HG03159 (cell line): Measurements from ENCODE around the gene FAT4.

Experiments
- ATAC-seq: cut with Tn5 transposase; IDR thresholded peaks from one replicate; pipeline ENCODE4 v1.9.1; 2021; ENCODE audit warnings: mild to moderate bottlenecking, moderate library complexity; ENCODE audit not compliant: unreplicated experiment

The FAT4 gene

GRCh38 chr4:125316401-125316790 is 1.6 kb downstream of the FAT4 start:
- ATAC-seq: no peak

DNA sequence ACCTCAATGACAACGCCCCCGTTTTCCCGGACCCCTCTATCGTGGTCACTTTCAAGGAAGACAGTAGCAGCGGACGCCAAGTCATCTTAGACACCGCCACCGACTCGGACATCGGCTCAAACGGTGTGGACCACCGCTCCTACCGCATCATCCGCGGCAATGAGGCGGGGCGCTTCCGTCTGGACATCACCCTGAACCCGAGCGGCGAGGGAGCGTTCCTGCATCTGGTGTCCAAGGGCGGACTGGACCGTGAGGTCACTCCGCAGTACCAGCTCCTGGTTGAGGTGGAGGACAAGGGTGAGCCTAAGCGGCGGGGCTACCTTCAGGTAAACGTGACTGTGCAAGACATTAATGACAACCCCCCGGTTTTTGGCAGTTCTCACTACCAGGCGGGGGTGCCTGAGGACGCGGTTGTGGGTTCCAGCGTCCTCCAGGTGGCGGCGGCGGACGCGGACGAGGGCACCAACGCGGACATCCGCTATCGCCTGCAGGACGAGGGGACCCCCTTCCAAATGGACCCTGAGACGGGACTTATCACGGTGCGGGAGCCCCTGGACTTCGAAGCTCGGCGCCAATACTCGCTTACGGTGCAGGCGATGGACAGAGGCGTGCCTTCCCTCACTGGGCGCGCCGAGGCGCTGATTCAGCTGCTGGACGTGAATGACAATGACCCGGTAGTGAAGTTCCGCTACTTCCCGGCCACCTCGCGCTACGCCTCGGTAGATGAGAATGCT is 2.2 kb downstream of the FAT4 start:
- ATAC-seq: no peak

GRCh38 chr4:125317525-125317877 is 2.7 kb downstream of the FAT4 start:
- no peak for ATAC-seq

DNA sequence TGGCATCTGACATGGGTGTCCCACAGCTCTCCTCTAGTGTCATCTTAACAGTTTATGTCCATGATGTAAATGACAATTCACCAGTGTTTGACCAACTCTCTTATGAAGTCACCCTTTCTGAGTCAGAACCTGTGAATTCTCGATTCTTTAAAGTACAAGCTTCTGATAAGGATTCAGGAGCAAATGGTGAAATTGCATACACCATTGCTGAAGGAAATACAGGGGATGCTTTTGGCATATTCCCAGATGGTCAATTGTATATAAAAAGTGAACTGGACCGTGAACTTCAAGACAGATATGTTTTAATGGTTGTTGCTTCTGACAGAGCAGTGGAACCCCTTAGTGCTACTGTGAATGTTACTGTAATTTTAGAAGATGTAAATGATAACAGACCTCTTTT is 4.6 kb downstream of the FAT4 start:
- ATAC-seq: no peak

GRCh38 chr4:125321709-125322365 is 7.1 kb downstream of the FAT4 start:
- no peak for ATAC-seq

DNA sequence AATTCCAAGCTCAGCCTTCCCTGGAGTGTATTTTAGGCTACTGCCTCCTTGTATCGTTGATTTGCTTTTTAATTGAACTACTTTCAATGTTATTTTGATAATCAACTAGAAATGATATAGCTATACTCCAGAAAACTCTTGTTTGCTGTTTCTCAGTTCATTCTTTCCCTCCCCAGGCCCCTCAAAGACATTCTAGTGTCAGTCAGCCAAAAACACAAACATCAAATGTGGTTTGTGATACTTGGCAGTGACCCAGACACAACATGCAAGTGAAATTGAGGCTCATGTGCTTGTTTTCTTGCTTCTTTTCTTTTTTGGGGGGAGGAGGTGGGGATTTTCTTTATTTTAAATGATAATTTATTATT is 7.6 kb downstream of the FAT4 start:
- ATAC-seq: no peak

GRCh38 chr4:125323654-125324053 is 8.9 kb downstream of the FAT4 start:
- no peak for ATAC-seq

DNA sequence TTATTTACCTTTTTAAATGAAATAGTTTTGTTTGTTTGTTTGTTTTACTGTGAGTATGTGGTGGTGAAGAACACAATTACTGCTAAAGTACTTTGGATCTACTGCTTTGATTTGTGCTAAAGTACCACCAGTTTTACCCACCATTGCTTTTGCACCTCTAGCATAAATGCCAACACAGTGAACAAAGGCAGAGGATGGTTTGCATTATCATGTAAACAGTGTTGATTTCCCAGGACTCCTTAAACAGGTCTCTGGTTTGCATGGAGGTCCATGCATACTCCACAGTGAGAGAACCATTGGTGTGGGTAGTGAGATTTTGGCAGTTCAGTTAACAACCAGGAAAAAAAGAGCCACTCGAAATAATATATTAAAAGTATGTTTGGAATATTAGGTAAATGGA is 11.0 kb downstream of the FAT4 start:
- no peak for ATAC-seq

GRCh38 chr4:125331116-125331515 is 16.4 kb downstream of the FAT4 start:
- ATAC-seq: no peak

GRCh38 chr4:125334926-125335325 is 20.2 kb downstream of the FAT4 start:
- no peak for ATAC-seq

DNA sequence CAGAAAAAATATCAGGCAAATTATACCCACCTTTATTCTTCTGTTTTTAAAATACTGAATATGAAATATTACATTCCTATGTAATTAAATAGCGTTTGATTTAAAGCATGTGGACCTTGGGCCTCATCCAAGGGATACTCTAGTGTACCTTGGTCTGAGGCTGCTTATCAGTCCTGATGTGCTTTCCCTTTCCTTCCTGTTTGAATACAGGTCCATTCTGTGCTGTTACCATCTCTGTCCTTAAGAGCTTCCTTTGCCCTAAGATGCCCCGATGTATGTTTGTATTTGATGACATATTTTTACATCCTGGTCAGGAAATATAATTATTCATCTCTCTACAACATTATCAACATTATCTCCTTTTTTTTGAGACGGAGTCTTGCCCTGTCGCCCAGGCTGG is 24.1 kb downstream of the FAT4 start:
- ATAC-seq: no peak

DNA sequence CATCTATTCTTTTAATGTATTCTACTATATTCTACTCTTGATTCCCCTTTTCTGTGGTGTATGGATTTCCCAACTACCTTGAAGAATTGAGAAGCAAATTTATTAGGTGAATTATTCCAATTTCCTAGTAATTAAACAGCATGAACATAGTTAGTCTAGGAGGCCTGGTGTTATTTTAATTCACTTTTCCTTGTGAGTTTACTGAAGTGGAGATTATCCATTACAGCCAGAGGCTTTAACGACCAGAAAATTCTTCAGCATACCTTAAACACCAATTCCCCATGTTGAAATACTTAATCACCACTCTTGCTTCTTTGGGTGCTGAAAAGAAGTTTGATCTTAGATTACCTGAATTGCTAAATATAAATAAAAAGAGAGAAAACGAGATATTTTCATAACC is 29.4 kb downstream of the FAT4 start:
- ATAC-seq: no peak

- ATAC-seq: no peak
These were observed 31.9 kb downstream of the FAT4 start for GRCh38 chr4:125346616-125347015.

GRCh38 chr4:125350470-125351135 is 35.8 kb downstream of the FAT4 start:
- no peak for ATAC-seq

DNA sequence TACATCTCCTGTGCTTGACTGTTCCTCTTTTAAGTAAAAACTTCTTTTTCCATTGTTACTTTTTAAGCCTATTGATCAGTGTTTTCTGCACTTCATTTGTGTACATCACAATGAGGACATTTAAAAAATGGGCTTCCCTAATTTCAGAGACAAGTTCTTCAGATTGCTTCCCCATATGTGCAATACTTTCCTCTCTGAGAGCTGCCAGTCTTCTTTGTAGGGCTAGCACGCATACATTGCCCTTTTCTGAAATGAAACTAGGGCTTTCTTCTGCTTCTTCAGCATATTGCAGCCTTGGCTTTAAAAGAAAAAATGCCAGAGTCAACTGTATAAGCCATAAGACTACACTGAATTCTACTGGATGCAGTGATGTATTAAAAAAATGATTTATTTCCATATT is 37.8 kb downstream of the FAT4 start:
- ATAC-seq: no peak

GRCh38 chr4:125353131-125353530 is 38.4 kb downstream of the FAT4 start:
- no peak for ATAC-seq

- ATAC-seq: no peak
These were observed 41.0 kb downstream of the FAT4 start for GRCh38 chr4:125355791-125356190.

GRCh38 chr4:125357675-125358074 is 42.9 kb downstream of the FAT4 start:
- ATAC-seq: no peak

DNA sequence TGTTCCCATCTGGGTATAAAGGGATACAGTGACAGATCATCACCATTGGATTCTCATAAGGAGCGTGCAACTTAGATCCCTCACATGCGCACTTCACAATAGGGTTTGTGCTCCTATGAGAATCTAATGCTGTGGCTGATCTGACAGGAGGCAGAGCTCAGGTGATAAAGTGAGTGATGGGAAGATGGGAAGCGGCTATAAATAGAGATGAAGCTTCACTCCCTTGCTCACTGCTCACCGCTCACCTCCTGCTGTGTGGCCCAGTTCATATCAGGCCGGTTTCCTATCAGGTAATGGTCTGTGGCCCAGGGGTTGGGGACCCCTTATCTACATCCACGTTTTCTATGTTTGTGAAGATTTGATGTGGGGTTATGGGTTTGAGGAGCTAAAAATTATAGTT is 43.7 kb downstream of the FAT4 start:
- no peak for ATAC-seq

DNA sequence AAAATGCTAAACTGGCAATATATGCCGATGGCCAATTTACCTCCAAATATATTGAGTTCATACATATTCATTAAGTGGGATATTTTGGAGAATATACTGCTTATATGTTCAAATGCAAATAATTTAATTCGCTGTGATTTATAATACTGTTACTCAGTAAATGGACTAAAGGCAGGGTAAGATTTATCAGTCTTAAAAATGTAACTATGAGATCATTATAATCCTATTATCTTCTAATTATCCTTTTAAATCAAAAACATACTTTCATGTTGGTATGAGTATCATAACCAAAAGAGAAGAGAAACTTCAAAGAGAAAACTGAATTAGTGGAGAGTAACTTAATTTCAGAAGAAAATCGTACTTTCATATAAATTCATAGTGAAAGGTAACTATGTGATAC is 44.6 kb downstream of the FAT4 start:
- ATAC-seq: no peak

DNA sequence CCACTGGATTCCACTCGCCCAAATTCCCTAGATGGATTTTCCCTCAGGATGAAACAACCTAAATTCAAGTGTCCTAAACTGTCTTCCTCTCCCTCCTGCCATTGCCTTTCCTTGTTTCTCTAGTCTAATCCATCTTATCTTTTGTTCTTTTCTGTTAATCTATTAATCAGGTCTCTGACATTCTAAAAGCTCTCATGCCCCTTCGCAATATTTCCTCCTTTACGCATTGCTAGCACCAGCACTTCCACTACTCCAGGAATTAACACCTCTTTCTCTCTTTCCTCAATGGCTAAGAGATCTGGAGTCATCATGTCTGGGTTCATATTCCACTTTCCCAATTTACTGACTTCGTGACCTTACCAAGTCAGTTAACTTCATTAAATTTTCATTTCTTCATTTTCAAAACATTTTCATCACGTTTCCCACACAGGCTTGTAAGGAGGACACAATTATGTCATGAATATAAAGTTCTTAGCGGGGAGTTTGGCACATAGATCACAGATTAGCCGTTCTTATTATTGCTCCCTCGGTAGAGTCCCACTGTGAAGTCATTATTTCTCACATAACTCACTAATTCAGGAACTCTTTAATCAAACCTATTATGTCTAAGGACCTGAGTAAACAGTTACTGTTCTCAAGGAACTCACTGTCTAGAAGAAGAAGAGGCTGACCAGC is 45.3 kb downstream of the FAT4 start:
- ATAC-seq: no peak

DNA sequence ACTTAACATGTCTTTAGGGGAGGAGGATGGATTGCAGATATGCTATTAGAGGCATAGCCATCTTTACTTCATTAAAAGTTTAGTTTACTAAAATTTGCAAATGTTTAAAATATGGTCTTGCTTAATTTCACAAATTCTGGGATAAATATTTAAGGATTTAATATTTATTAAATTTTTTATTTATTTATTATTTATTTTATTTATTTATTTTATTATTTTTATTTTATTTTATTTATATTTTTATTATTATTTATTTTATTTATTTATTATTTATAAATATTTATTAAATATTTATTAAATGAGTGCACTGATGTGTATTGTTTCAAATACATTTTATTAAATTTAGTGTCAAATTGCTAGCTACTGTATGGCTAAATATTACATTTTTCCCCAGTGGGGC is 46.0 kb downstream of the FAT4 start:
- ATAC-seq: no peak
